Keratinocyte (primary cell): ENCODE data around the gene FXR1.

Source experiments
- CTCF ChIP-seq, 3 experiments: IDR thresholded peaks in 1 of 3; conservative IDR thresholded peaks in 1 of 3; optimal IDR thresholded peaks in 1 of 3; 2 replicates in 2 of 3; 3 replicates in 1 of 3; pipeline versions ENCODE3 to v1.5.1; 2011; ENCODE audit warnings: low read length in 3 of 3, mild to moderate bottlenecking in 3 of 3, moderate library complexity in 2 of 3, control low read depth in 1 of 3, inconsistent platforms in 1 of 3; ENCODE audit not compliant: insufficient read depth in 2 of 3; ENCODE audit errors: extremely low read depth in 1 of 3
- EZH2 ChIP-seq: IDR thresholded peaks from one replicate; pipeline ENCODE4 v1.6.1; 2012; ENCODE audit warnings: inconsistent platforms, mild to moderate bottlenecking, low read length, moderate library complexity

DNA sequence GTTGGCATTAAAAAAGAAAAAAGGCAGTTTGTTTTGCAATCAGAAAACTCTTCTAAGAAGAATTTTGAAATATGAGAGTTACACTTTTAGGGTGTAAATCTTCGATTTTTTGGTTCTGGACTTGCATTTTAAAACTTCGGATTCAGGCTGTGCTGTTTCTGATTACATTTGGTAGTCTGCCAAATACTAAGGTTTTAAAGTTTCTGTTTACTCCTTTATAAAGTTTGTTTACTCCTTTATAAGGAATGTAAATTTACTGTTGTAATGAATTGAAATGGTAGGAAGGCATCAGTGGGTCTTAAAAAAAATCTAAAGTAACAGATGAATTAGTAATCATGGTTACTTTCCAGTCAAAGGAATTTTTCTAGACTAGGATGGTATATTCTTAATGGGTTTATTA, 14.1 kb downstream of the FXR1 start:
- no peak for TF ChIP-seq CTCF (optimal IDR thresholded peaks at IDR 0.05 in 1 of 3, IDR thresholded peaks at IDR 0.05 in 1 of 3, conservative IDR thresholded peaks at IDR 0.05 in 1 of 3; ENCODE audit: extremely low read depth in 1 of 3, insufficient read depth in 2 of 3, low read length in 3 of 3)
- no peak for TF ChIP-seq EZH2
